PC-9 (cell line): ENCODE data around the gene GABRB3. TPM values are rescaled to one million over a fixed set of nuclear protein-coding genes. Genes with fewer than 3 reads are reported as not detected.

Source experiments
- BruUV-seq: library from RNA; stranded (reverse); fragments of 400-500 nt; replicated peaks from 2 replicates; lab custom pipeline; 2021; lab: Mats Ljungman, UMichigan
- CTCF ChIA-PET: fragments of 300-600 bp; sonication (Branson Sonifier 250); formaldehyde crosslinking; loops from one replicate; lab custom pipeline; 2022; ENCODE audit warnings: antibody characterized with exemption; lab: Charles Lee
- POLR2A ChIA-PET: fragments of 300-600 bp; sonication (Branson Sonifier 250); formaldehyde crosslinking; loops from one replicate; lab custom pipeline; 2022; ENCODE audit warnings: antibody characterized with exemption; ENCODE audit not compliant: unreplicated experiment; lab: Charles Lee
- DNase-seq, 2 experiments: peaks; one replicate each; pipeline versions ENCODE4 v3.0.0 to v3.0.0-alpha.2; 2015 to 2022; ENCODE audit warnings: mixed read lengths in 1 of 2
- H2AFZ ChIP-seq: fragments of 200-600 bp; sonication (generic); 2 replicates; pipeline ENCODE4 v1.8.1; 2017; ENCODE audit warnings: antibody characterized with exemption
- H3F3A ChIP-seq: fragments of 200-600 bp; sonication (generic); 2 replicates; pipeline ENCODE4 v1.8.1; 2017; ENCODE audit warnings: antibody characterized with exemption, mild to moderate bottlenecking, low read depth; ENCODE audit not compliant: insufficient read depth
- H3K27ac ChIP-seq: fragments of 200-600 bp; sonication (generic); 2 replicates; pipeline ENCODE4 v1.6.1; 2016; ENCODE audit warnings: mixed run types
- H3K27me3 ChIP-seq: fragments of 200-600 bp; sonication (generic); 2 replicates; pipeline ENCODE4 v1.6.1; 2016; ENCODE audit warnings: low read depth, mixed run types; ENCODE audit not compliant: insufficient read depth
- H3K36me3 ChIP-seq: fragments of 200-600 bp; sonication (generic); 2 replicates; pipeline ENCODE4 v1.6.1; 2016; ENCODE audit warnings: low read depth, mixed run types
- H3K4me1 ChIP-seq: fragments of 200-600 bp; sonication (generic); replicated peaks from 2 replicates; pipeline ENCODE4 v1.6.1; 2016; ENCODE audit warnings: mixed run types; ENCODE audit not compliant: insufficient read depth
- H3K4me2 ChIP-seq: fragments of 200-600 bp; sonication (generic); 2 replicates; pipeline ENCODE4 v1.6.1; 2017; ENCODE audit warnings: mixed run types
- H3K4me3 ChIP-seq: fragments of 200-600 bp; sonication (generic); 2 replicates; pipeline ENCODE4 v1.6.1; 2016; ENCODE audit warnings: mixed run types
- H3K79me2 ChIP-seq: fragments of 200-600 bp; sonication (generic); 2 replicates; pipeline ENCODE4 v1.6.1; 2017; ENCODE audit warnings: low read depth, mixed run types
- H3K9me2 ChIP-seq: fragments of 200-600 bp; sonication (generic); 2 replicates; pipeline ENCODE4 v1.8.1; 2017; ENCODE audit warnings: mild to moderate bottlenecking; ENCODE audit not compliant: insufficient read depth
- H3K9me3 ChIP-seq: fragments of 200-600 bp; sonication (generic); 2 replicates; pipeline ENCODE4 v1.8.1; 2016; ENCODE audit warnings: low read depth; ENCODE audit not compliant: insufficient read depth
- H4K20me1 ChIP-seq: fragments of 200-600 bp; sonication (generic); 2 replicates; pipeline ENCODE4 v1.8.1; 2017; ENCODE audit not compliant: insufficient read depth
- CTCF ChIP-seq: fragments of 200-600 bp; sonication (generic); conservative IDR thresholded peaks from 2 replicates; pipeline ENCODE4 v1.6.1; 2017; ENCODE audit warnings: mixed run types, antibody characterized with exemption, mild to moderate bottlenecking, moderate library complexity
- EZH2 ChIP-seq: fragments of 200-600 bp; sonication (generic); IDR thresholded peaks from 2 replicates; pipeline ENCODE4 v1.8.0; 2017; ENCODE audit warnings: antibody characterized with exemption, low read depth
- intact Hi-C: fragments of 100-400 bp; cut with micrococcal nuclease; formaldehyde crosslinking; loops from one replicate; pipeline ENCODE4 v1.10.0; 2022; ENCODE audit not compliant: unreplicated experiment
- total RNA-seq: library from RNA; stranded (reverse); gene quantifications from 2 replicates; pipeline ENCODE4 v1.2.3, GENCODE V29; 2021

The GABRB3 gene
- total RNA-seq, 1 experiment from 2014 or later = 6.3 TPM

DNA sequence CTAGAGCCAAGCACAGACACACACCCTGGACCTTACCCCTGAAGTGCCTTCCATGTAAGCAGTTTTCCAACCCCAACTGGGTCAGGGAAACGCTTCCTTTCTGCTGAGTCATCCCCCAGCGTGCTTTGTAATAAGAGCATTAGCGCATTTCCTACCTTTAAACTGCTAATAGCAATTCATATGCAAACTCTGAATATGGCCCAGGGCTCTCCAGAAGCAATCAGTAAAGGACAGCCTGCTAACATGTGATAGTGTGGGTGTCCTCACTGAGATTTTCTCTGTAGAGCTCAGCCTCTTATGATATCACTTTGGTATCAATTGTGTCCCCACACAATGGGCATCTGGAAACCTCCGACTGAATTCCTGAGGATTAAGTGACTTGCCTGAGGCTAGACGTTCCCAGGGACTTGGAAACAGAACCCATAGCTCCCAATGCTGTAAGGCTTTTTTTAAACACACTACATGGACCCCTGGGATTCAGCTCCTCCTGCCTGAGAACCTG is 5.6 kb downstream of the GABRB3 start:
- intact Hi-C loops = no loop called here
- no peaks in the 10 kb centered on the region for H3K27me3 ChIP-seq
- no peaks in the 10 kb centered on the region for H3K4me1 ChIP-seq
- no peaks in the 10 kb centered on the region for H3K36me3 ChIP-seq
- no peaks in the 10 kb centered on the region for H4K20me1 ChIP-seq
- POLR2A ChIA-PET = no interaction called here
- no TSS peak for BruUV-seq
- CTCF ChIA-PET = no interaction called here
- H3K4me2 ChIP-seq = no peak overlapping the region
- no peak overlapping the region for H3K27ac ChIP-seq
- no peak for TF ChIP-seq CTCF
- TF ChIP-seq EZH2 = no peak
- no peak overlapping the region for H3K4me3 ChIP-seq
- H3K9me3 ChIP-seq = no peaks in the 10 kb centered on the region
- no peak for DNase-seq
- H3K9me2 ChIP-seq = no peaks in the 10 kb centered on the region
- no peaks in the 10 kb centered on the region for H3F3A ChIP-seq
- no peak overlapping the region for H2AFZ ChIP-seq
- no peaks in the 10 kb centered on the region for H3K79me2 ChIP-seq

GRCh38 chr15:26766262-26766661 is 6.6 kb downstream of the GABRB3 start:
- Histone ChIP-seq H3K79me2 (no peaks in the 10 kb centered on the region), H3K27me3 (no peaks in the 10 kb centered on the region), H4K20me1 (no peaks in the 10 kb centered on the region), H3K27ac (no peak overlapping the region), H3K4me1 (no peaks in the 10 kb centered on the region), H2AFZ (no peak overlapping the region), H3K36me3 (no peaks in the 10 kb centered on the region), H3K4me3 (no peak overlapping the region), H3K9me3 (no peaks in the 10 kb centered on the region), H3K9me2 (no peaks in the 10 kb centered on the region), H3F3A (no peaks in the 10 kb centered on the region), H3K4me2 (no peak overlapping the region)
- intact Hi-C loops = no loop called here
- TF ChIP-seq CTCF (no peak), EZH2 (no peak)
- no peak for DNase-seq
- CTCF ChIA-PET = no interaction called here
- POLR2A ChIA-PET = no interaction called here
- BruUV-seq = no TSS peak

- H3K27me3 ChIP-seq = no peaks in the 10 kb centered on the region
- DNase-seq = no peak
- intact Hi-C loops = no loop called here
- no peak overlapping the region for H3K4me2 ChIP-seq
- H2AFZ ChIP-seq = no peak overlapping the region
- no peaks in the 10 kb centered on the region for H3K9me3 ChIP-seq
- H3K9me2 ChIP-seq = no peaks in the 10 kb centered on the region
- no peaks in the 10 kb centered on the region for H3K36me3 ChIP-seq
- no peak overlapping the region for H3K4me3 ChIP-seq
- no peaks in the 10 kb centered on the region for H3K4me1 ChIP-seq
- POLR2A ChIA-PET = no interaction called here
- H4K20me1 ChIP-seq = no peaks in the 10 kb centered on the region
- CTCF ChIA-PET = no interaction called here
- no peak overlapping the region for H3K27ac ChIP-seq
- no peaks in the 10 kb centered on the region for H3K79me2 ChIP-seq
- no peaks in the 10 kb centered on the region for H3F3A ChIP-seq
- no TSS peak for BruUV-seq
- TF ChIP-seq CTCF (no peak), EZH2 (no peak)
Observed at GRCh38 chr15:26759986-26760385, 12.9 kb downstream of the GABRB3 start.
